NCI-H2227 (cell line): ENCODE results near the gene CLCNKA.
"Not testable (repeated sequence)": the region's sequence is repeated elsewhere in the genome, so short reads cannot be mapped to it uniquely, and the experiment has no call there.

ENCODE experiments used
- DNase-seq: peaks from one replicate; lab custom pipeline; 2025; ENCODE audit not compliant: unreplicated experiment; lab: John Stamatoyannopoulos, UW

The CLCNKA gene

GRCh38 chr1:16017076-16017460 lies 4.8 kb upstream of the CLCNKA start:
- no peak for DNase-seq

GRCh38 chr1:16017461-16018303 lies 4.2 kb upstream of the CLCNKA start, which contains the start of gene HSPB7:
TSS of gene HSPB7 (minus strand) at chr1:16018043. CDS start at chr1:16017963, 80 bp downstream.
- no peak for DNase-seq

GRCh38 chr1:16018308-16018707 lies 3.5 kb upstream of the CLCNKA start:
- DNase-seq = no peak

GRCh38 chr1:16018749-16019643 lies 2.8 kb upstream of the CLCNKA start:
- DNase-seq = no peak

GRCh38 chr1:16019644-16020277 lies 2.1 kb upstream of the CLCNKA start:
- no peak for DNase-seq

GRCh38 chr1:16020325-16020724 lies 1.5 kb upstream of the CLCNKA start:
- DNase-seq = no peak

- not testable (repeated sequence) for DNase-seq
Measured at GRCh38 chr1:16020878-16021277, 958 bp upstream of the CLCNKA start.

GRCh38 chr1:16022393-16022792 lies 557 bp downstream of the CLCNKA start:
- no peak for DNase-seq

GRCh38 chr1:16023050-16023653 lies 1.3 kb downstream of the CLCNKA start:
- no peak for DNase-seq

GRCh38 chr1:16026302-16026701 lies 4.5 kb downstream of the CLCNKA start:
- DNase-seq = not testable (repeated sequence)

GRCh38 chr1:16026723-16027484 lies 5.1 kb downstream of the CLCNKA start:
- DNase-seq = peak; percentile 61

GRCh38 chr1:16028237-16029002 lies 6.6 kb downstream of the CLCNKA start:
- DNase-seq = no peak

GRCh38 chr1:16029003-16029268 lies 7.1 kb downstream of the CLCNKA start:
- not testable (repeated sequence) for DNase-seq

GRCh38 chr1:16029288-16029687 lies 7.5 kb downstream of the CLCNKA start:
- DNase-seq = no peak

- no peak for DNase-seq
Measured at GRCh38 chr1:16031551-16031950, 9.7 kb downstream of the CLCNKA start.

GRCh38 chr1:16032388-16033102 lies 10.7 kb downstream of the CLCNKA start:
- peak; percentile 91 for DNase-seq

- DNase-seq = not testable (repeated sequence)
Measured at GRCh38 chr1:16033103-16033632, 11.3 kb downstream of the CLCNKA start.

GRCh38 chr1:16036461-16036860 lies 14.6 kb downstream of the CLCNKA start:
- not testable (repeated sequence) for DNase-seq

GRCh38 chr1:16038620-16038912 lies 16.7 kb downstream of the CLCNKA start:
- DNase-seq = no peak
